Peyer's patch (tissue), 4 donors: ENCODE results near the gene FBXO31. TPM values are rescaled to one million over a fixed set of nuclear protein-coding genes. Genes with fewer than 3 reads are reported as not detected.

Experiments used
- DNase-seq, 3 donors: peaks; one replicate each; pipeline ENCODE4 v3.0.0-alpha.2; 2017 to 2019
- H3K27ac ChIP-seq, 4 donors: fragments of 200-600 bp; sonication (generic); one replicate each; pipeline ENCODE4 v1.5.1; 2016 to 2019
- H3K27me3 ChIP-seq, 2 donors: fragments of 200-600 bp; sonication (generic); one replicate each; pipeline ENCODE4 v1.5.1; 2019
- H3K36me3 ChIP-seq, 3 donors: fragments of 200-600 bp; sonication (generic); one replicate each; pipeline ENCODE4 v1.5.1; 2016 to 2019
- H3K4me1 ChIP-seq, 4 donors: fragments of 200-600 bp; sonication (generic); one replicate each; pipeline ENCODE4 v1.5.1; 2016 to 2019
- H3K4me3 ChIP-seq, 4 donors: fragments of 200-600 bp; sonication (generic); 1 replicate in 3 of 4; 2 replicates in 1 of 4; pipeline ENCODE4 v1.5.1; 2016 to 2019; ENCODE audit warnings: mild to moderate bottlenecking in 1 of 4
- H3K9me3 ChIP-seq, 4 donors: fragments of 200-600 bp; sonication (generic); one replicate each; pipeline ENCODE4 v1.5.1; 2016 to 2019; ENCODE audit warnings: mild to moderate bottlenecking in 1 of 4
- POLR2A ChIP-seq, 2 donors: fragments of 450-650 bp; IDR thresholded peaks; one replicate each; pipeline ENCODE4 v1.5.1; 2017; ENCODE audit warnings: antibody characterized with exemption in 2 of 2, mild to moderate bottlenecking in 2 of 2, moderate library complexity in 2 of 2
- total RNA-seq, 4 donors: library from RNA; depleted of rRNA; stranded (reverse); fragments of >200 nt; gene quantifications; one replicate each; pipeline ENCODE4 v1.1.0, GENCODE V29; 2016
- TF ChIP-seq, protein P1 (sequence below), 6 experiments: fragments of 450-650 bp in 4 of 6; fragments of 200-600 bp in 2 of 6; sonication (generic) in 1 of 6; IDR thresholded peaks; one replicate each; pipeline ENCODE4 v1.5.1; 2017 to 2019; ENCODE audit warnings: antibody characterized with exemption in 6 of 6, mild to moderate bottlenecking in 3 of 6, moderate library complexity in 1 of 6

The FBXO31 gene
- total RNA-seq, 4 donors from 2014 or later: 135 to 207 (median 191) TPM

DNA sequence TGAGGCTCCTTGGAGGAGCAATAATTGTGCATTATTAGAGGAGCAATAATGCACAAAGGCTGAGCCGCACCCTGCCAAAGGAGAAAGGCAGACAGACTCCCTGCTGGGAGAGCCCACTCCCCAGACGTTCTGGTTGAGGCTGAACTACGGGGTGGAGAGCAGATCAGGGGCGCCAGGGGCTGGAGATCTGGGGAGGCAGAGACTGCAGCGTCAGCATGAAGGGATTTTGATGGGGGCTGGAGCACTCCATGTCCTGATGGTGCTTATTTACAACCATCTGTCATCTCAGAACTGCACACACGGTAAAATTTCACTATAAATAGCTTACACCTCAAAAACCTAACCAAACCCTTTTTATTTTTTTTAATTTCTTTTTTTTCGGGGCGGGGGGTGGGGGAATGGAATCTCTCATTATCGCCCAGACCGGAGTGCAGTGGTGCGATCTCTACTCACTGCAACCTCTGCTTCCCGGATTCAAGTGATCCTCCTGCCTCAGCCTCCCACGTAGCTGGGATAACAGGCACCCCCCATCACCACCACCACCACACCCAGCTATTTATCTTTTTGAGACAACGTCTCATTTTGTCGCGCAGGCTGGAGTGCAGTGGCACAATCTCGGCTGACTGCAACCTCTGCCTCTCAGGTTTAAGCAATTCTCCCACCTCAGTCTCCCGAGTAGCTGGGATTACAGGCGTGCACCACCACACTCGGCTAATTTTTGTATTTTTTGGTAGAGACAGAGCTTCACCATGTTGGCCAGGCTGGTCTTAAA is 62.1 kb downstream of the FBXO31 start:
- H3K27ac ChIP-seq: no peak overlapping the region
- no peak for DNase-seq
- no peak for TF ChIP-seq POLR2A (IDR thresholded peaks at IDR 0.05)
- TF ChIP-seq, protein P1, sequence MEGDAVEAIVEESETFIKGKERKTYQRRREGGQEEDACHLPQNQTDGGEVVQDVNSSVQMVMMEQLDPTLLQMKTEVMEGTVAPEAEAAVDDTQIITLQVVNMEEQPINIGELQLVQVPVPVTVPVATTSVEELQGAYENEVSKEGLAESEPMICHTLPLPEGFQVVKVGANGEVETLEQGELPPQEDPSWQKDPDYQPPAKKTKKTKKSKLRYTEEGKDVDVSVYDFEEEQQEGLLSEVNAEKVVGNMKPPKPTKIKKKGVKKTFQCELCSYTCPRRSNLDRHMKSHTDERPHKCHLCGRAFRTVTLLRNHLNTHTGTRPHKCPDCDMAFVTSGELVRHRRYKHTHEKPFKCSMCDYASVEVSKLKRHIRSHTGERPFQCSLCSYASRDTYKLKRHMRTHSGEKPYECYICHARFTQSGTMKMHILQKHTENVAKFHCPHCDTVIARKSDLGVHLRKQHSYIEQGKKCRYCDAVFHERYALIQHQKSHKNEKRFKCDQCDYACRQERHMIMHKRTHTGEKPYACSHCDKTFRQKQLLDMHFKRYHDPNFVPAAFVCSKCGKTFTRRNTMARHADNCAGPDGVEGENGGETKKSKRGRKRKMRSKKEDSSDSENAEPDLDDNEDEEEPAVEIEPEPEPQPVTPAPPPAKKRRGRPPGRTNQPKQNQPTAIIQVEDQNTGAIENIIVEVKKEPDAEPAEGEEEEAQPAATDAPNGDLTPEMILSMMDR (IDR thresholded peaks at IDR 0.05): no peak
- H3K4me3 ChIP-seq: no peak overlapping the region
- peaks cover 5 to 12% (median 6%) of the 10 kb centered on the region in 4 donors for H3K4me1 ChIP-seq
- H3K36me3 ChIP-seq: no peaks in the 10 kb centered on the region
- H3K9me3 ChIP-seq: no peaks in the 10 kb centered on the region
- H3K27me3 ChIP-seq: no peaks in the 10 kb centered on the region

- TF ChIP-seq, protein P1 (IDR thresholded peaks at IDR 0.05): no peak
- no peak for TF ChIP-seq POLR2A (IDR thresholded peaks at IDR 0.05)
- no peaks in the 10 kb centered on the region for H3K9me3 ChIP-seq
- peaks cover 5 to 12% (median 6%) of the 10 kb centered on the region in 4 donors for H3K4me1 ChIP-seq
- no peaks in the 10 kb centered on the region for H3K36me3 ChIP-seq
- H3K4me3 ChIP-seq: no peak overlapping the region
- H3K27me3 ChIP-seq: no peaks in the 10 kb centered on the region
- DNase-seq: no peak
- no peak overlapping the region for H3K27ac ChIP-seq
These were observed 62.9 kb downstream of the FBXO31 start for GRCh38 chr16:87320510-87321227.

DNA sequence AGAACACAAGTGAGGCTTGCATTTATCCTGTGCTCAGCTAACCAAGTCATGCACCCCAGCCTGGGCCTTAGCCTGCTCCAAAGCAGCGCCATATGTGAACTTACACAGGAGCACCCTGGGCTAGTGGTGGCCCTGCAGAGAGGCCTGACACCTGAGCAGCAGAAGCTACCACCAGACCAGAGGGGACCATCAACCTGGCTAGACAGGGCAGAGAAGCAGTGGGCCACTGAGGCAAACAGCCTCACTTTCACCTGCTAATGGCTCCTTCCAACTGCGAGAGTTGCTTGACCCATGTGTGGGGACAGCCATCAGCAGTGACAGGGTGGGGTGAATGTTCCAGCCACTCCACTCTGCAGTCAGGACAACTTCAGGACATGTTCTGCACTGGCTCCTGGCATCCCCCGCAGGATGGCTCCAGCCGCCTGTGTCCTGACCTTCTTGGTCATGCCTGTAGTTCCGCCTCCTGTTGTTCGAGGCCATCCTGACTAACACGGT is 63.5 kb downstream of the FBXO31 start:
- Histone ChIP-seq H3K27me3 (no peaks in the 10 kb centered on the region), H3K27ac (no peak overlapping the region), H3K9me3 (no peaks in the 10 kb centered on the region), H3K4me1 (peaks cover 5 to 12% (median 6%) of the 10 kb centered on the region in 4 donors), H3K4me3 (no peak overlapping the region), H3K36me3 (no peaks in the 10 kb centered on the region)
- TF ChIP-seq POLR2A (IDR thresholded peaks at IDR 0.05): no peak
- TF ChIP-seq, protein P1 (IDR thresholded peaks at IDR 0.05): no peak
- DNase-seq: peak in 1 of 3 donors; percentile 42

- DNase-seq: no peak
- Histone ChIP-seq H3K4me3 (no peak overlapping the region), H3K27me3 (no peaks in the 10 kb centered on the region), H3K9me3 (no peaks in the 10 kb centered on the region), H3K4me1 (peaks cover 5 to 8% (median 6%) of the 10 kb centered on the region in 4 donors), H3K27ac (no peak overlapping the region), H3K36me3 (no peaks in the 10 kb centered on the region)
- no peak for TF ChIP-seq POLR2A (IDR thresholded peaks at IDR 0.05)
- TF ChIP-seq, protein P1 (IDR thresholded peaks at IDR 0.05): no peak
These were observed 64.6 kb downstream of the FBXO31 start for GRCh38 chr16:87319011-87319410.

GRCh38 chr16:87317750-87318644 is 65.6 kb downstream of the FBXO31 start:
- Histone ChIP-seq H3K4me1 (peaks cover 5 to 8% (median 6%) of the 10 kb centered on the region in 4 donors), H3K36me3 (no peaks in the 10 kb centered on the region), H3K27ac (peak overlapping the region; percentile 93 to 98 (median 96)), H3K9me3 (no peaks in the 10 kb centered on the region), H3K27me3 (no peaks in the 10 kb centered on the region), H3K4me3 (peak overlapping the region; percentile 89 to 100 (median 97))
- TF ChIP-seq, protein P1 (IDR thresholded peaks at IDR 0.05): no peak
- no peak for TF ChIP-seq POLR2A (IDR thresholded peaks at IDR 0.05)
- DNase-seq: peak in 2 of 3 donors; percentile 45 to 70
